ENCODE results near the gene PDILT. TPM values are rescaled to one million over a fixed set of nuclear protein-coding genes. Genes with fewer than 3 reads are reported as not detected.

Gene PDILT
- total and polyA plus RNA-seq, 4 donors, result not detected

DNA sequence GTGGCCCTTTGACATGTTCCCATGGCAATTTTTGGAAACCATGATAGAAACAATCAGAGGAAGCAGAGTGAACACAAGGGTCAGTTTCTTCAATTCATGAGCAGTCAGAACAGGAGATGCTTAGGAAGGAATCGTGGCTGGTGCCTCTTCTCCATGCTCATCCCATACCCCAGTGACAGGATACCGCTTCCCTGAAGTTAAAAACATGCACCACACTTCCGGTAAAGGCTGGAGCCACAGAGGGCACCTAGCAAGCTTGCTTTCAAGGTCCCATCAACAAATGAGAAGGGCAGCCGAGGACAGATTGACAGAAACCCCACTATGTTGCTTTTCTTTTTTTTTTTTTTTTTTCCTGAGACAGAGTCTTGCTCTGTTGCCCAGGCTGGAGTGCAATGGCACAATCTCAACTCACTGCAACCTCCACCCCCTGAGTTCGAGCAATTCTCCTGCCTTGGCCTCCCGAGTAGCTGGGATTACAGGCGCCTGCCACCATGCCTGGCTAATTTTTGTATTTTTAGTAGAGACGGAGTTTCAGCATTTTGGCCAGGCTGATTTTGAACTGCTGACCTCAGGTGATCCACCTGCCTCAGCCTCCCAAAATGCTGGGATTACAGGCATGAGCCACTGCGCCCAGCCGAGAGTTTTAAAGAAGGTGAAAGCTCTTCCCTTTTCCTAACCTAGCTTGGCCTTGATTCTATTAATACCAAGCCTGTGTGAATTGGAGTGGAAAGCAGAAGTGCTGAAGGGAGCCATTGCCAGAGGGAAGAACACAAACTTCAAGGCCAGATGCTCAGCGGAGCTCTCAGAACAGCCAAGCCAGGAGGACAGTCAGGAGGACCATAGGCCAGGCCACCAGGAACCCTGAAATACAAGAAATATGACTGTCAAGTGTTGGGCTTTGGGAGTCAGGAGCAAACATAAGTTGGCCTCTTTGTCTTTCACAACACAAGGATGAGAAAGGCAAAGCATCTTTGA lies 93.8 kb downstream of the PDILT start:
- DNase-seq (ENCODE audit: low read depth in 4 of 6, low spot score in 6 of 6), result no peak
- Histone ChIP-seq H3K4me3 (ENCODE audit: low read depth, low read length) (no peak overlapping the region), H3K9me3 (ENCODE audit: control insufficient read depth, insufficient read depth, low read length) (no peaks in the 10 kb centered on the region), H3K27ac (ENCODE audit: low read depth, low read length) (no peak overlapping the region), H3K4me1 (ENCODE audit: control insufficient read depth, insufficient read depth, low read length) (no peaks in the 10 kb centered on the region), H3K36me3 (ENCODE audit: control insufficient read depth, insufficient read depth, low read length) (no peaks in the 10 kb centered on the region), H3K27me3 (ENCODE audit: control insufficient read depth, insufficient read depth, low read length) (no peaks in the 10 kb centered on the region)
- 90% methylated on average over 6 of the region's 11 CpGs for WGBS (ENCODE audit: insufficient coverage)

DNA sequence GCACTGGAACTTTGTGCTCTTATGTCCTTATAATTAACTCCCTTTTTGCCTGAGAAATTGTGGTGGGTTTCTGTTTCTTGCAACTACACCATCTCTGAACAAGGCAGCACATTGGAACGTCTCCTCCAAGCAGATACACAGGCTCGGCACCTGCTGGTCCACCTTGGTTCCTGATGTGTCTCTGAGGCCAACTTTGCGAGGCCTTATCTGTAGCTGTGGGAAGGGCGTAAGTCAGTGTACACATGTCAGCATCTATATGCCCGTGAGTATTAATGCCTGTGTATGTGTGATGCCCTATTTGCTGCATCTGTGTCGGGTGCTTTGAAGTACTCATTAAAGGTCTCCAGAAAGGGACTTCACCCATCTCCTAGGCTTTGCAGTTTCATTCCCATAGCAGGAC lies 94.8 kb downstream of the PDILT start:
- no peak overlapping the region for H3K27ac ChIP-seq (ENCODE audit: low read depth, low read length)
- no peaks in the 10 kb centered on the region for H3K27me3 ChIP-seq (ENCODE audit: control insufficient read depth, insufficient read depth, low read length)
- WGBS (ENCODE audit: insufficient coverage), result 89% methylated on average over 5 of the region's 6 CpGs
- H3K4me3 ChIP-seq (ENCODE audit: low read depth, low read length), result no peak overlapping the region
- no peaks in the 10 kb centered on the region for H3K9me3 ChIP-seq (ENCODE audit: control insufficient read depth, insufficient read depth, low read length)
- DNase-seq (ENCODE audit: low read depth in 4 of 6, low spot score in 6 of 6), result no peak
- no peaks in the 10 kb centered on the region for H3K4me1 ChIP-seq (ENCODE audit: control insufficient read depth, insufficient read depth, low read length)
- no peaks in the 10 kb centered on the region for H3K36me3 ChIP-seq (ENCODE audit: control insufficient read depth, insufficient read depth, low read length)

Other genes starting within 250 kb of the PDILT start
- gene GP2, start 77.2 kb downstream of the PDILT start, total RNA-seq, result not detected
- gene GP2, start 77.2 kb downstream of the PDILT start, polyA plus RNA-seq (ENCODE audit: insufficient read length in 2 of 2), result under 1 TPM; 0.17 to 0.21 TPM
- not detected for gene UMOD, start 52.0 kb downstream of the PDILT start, total RNA-seq
- under 1 TPM; 0.19 to 0.63 TPM for gene UMOD, start 52.0 kb downstream of the PDILT start, polyA plus RNA-seq (ENCODE audit: insufficient read length in 2 of 2)
- 1 to 10 TPM; 1.7 to 2.2 TPM for gene ACSM5, start 4.8 kb upstream of the PDILT start, total RNA-seq
- gene ACSM5, start 4.8 kb upstream of the PDILT start, polyA plus RNA-seq (ENCODE audit: insufficient read length in 2 of 2), result 1 to 10 TPM; 2.2 to 2.4 TPM
- under 1 TPM in 1 of 2 donors, not detected in 1; 0.11 TPM for gene ACSM2A, start 46.8 kb upstream of the PDILT start, total RNA-seq
- under 1 TPM; 0.56 to 0.71 TPM for gene ACSM2A, start 46.8 kb upstream of the PDILT start, polyA plus RNA-seq (ENCODE audit: insufficient read length in 2 of 2)
- gene ACSM2B, start 171.6 kb upstream of the PDILT start, total RNA-seq, result not detected
- gene ACSM2B, start 171.6 kb upstream of the PDILT start, polyA plus RNA-seq (ENCODE audit: insufficient read length in 2 of 2), result under 1 TPM in 1 of 2 donors, not detected in 1; 0.99 TPM